Vagina (tissue), 2 donors: ENCODE results near the gene PRSS57. TPM values are rescaled to one million over a fixed set of nuclear protein-coding genes. Genes with fewer than 3 reads are reported as not detected.

ENCODE experiments used
- DNase-seq, 2 donors: peaks; one replicate each; pipeline ENCODE4 v3.0.0-alpha.2; 2017; ENCODE audit errors: extremely low spot score in 2 of 2
- H3K27ac ChIP-seq: fragments of 200-600 bp; sonication (generic); one replicate; pipeline ENCODE4 v1.5.1; 2019
- H3K27me3 ChIP-seq: fragments of 200-600 bp; sonication (generic); one replicate; pipeline ENCODE4 v1.5.1; 2019
- H3K36me3 ChIP-seq, 2 donors: fragments of 200-600 bp; sonication (generic); one replicate each; pipeline ENCODE4 v1.5.1; 2017 to 2019
- H3K4me1 ChIP-seq: fragments of 200-600 bp; sonication (generic); one replicate; pipeline ENCODE4 v1.5.1; 2019
- H3K4me3 ChIP-seq, 2 donors: fragments of 200-600 bp; sonication (generic); 1 replicate in 1 of 2; 2 replicates in 1 of 2; pipeline ENCODE4 v1.5.1; 2016 to 2019
- H3K9me3 ChIP-seq: fragments of 200-600 bp; sonication (generic); one replicate; pipeline ENCODE4 v1.5.1; 2019
- POLR2A ChIP-seq, 2 donors: fragments of 450-650 bp; IDR thresholded peaks; one replicate each; pipeline ENCODE4 v1.6.1; 2017; ENCODE audit warnings: antibody characterized with exemption in 2 of 2, mild to moderate bottlenecking in 2 of 2, moderate library complexity in 2 of 2
- POLR2AphosphoS5 ChIP-seq, 2 donors: sonication (generic); formaldehyde crosslinking; IDR thresholded peaks; one replicate each; pipeline ENCODE4 v1.9.0; 2017; ENCODE audit warnings: antibody characterized with exemption in 2 of 2, mild to moderate bottlenecking in 2 of 2, low read depth in 1 of 2; ENCODE audit not compliant: insufficient read depth in 1 of 2
- intact Hi-C: fragments of 100-400 bp; cut with DNase I; formaldehyde crosslinking; loops from one replicate; pipeline ENCODE4 v1.15.1; 2023
- total RNA-seq: library from RNA; depleted of rRNA; stranded (reverse); fragments of >200 nt; gene quantifications from one replicate; pipeline ENCODE4 v1.2.3, GENCODE V29; 2016
- TF ChIP-seq, protein P1 (sequence below), 3 experiments: fragments of 450-650 bp in 2 of 3; fragments of 200-600 bp in 1 of 3; sonication (generic) in 1 of 3; IDR thresholded peaks; one replicate each; pipeline ENCODE4 v1.5.1; 2017 to 2019; ENCODE audit warnings: antibody characterized with exemption in 3 of 3, mild to moderate bottlenecking in 2 of 3, moderate library complexity in 2 of 3

The PRSS57 gene
- total RNA-seq, 1 donor from 2014 or later, result not detected

DNA sequence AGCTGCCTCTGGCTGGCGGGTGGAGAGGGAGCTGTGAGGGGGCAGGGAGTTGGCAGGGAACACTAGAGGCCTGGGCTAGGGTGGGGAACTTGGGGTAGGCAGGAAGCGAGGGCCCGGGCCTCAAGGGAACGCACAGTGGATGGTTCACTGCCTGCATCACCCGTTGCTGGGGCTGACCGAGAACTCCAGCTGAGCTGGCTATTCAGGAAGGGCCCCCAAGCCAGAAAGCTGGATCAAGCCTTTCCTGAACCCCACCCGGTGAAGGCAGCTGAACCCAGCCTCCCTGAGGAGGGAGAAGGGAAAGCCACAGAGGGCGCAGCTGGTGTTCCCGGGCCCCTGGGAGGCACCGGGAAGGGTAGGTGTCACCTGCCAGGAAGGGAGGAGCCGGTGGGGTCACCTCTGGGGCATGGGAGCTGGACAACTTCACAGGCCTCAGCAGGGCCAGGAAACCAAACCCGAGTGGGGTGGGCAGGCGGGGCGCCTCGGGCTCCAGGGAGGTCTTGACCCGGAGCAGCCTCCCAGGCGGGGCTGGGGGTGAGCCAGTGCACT lies 27.4 kb upstream of the PRSS57 start:
- TF ChIP-seq, protein P1, sequence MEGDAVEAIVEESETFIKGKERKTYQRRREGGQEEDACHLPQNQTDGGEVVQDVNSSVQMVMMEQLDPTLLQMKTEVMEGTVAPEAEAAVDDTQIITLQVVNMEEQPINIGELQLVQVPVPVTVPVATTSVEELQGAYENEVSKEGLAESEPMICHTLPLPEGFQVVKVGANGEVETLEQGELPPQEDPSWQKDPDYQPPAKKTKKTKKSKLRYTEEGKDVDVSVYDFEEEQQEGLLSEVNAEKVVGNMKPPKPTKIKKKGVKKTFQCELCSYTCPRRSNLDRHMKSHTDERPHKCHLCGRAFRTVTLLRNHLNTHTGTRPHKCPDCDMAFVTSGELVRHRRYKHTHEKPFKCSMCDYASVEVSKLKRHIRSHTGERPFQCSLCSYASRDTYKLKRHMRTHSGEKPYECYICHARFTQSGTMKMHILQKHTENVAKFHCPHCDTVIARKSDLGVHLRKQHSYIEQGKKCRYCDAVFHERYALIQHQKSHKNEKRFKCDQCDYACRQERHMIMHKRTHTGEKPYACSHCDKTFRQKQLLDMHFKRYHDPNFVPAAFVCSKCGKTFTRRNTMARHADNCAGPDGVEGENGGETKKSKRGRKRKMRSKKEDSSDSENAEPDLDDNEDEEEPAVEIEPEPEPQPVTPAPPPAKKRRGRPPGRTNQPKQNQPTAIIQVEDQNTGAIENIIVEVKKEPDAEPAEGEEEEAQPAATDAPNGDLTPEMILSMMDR (IDR thresholded peaks at IDR 0.05), result no peak
- no peak for TF ChIP-seq POLR2AphosphoS5 (IDR thresholded peaks at IDR 0.05; ENCODE audit: insufficient read depth in 1 of 2, low read depth in 1 of 2)
- no peak for TF ChIP-seq POLR2A (IDR thresholded peaks at IDR 0.05)
- no peaks in the 10 kb centered on the region for H3K36me3 ChIP-seq
- H3K4me3 ChIP-seq, result no peak overlapping the region
- DNase-seq, result no peak
- H3K27me3 ChIP-seq, result no peaks in the 10 kb centered on the region
- no peak overlapping the region for H3K27ac ChIP-seq
- peaks cover 41% of the 10 kb centered on the region for H3K4me1 ChIP-seq
- H3K9me3 ChIP-seq, result no peaks in the 10 kb centered on the region
- intact Hi-C loops, result no loop called here

DNA sequence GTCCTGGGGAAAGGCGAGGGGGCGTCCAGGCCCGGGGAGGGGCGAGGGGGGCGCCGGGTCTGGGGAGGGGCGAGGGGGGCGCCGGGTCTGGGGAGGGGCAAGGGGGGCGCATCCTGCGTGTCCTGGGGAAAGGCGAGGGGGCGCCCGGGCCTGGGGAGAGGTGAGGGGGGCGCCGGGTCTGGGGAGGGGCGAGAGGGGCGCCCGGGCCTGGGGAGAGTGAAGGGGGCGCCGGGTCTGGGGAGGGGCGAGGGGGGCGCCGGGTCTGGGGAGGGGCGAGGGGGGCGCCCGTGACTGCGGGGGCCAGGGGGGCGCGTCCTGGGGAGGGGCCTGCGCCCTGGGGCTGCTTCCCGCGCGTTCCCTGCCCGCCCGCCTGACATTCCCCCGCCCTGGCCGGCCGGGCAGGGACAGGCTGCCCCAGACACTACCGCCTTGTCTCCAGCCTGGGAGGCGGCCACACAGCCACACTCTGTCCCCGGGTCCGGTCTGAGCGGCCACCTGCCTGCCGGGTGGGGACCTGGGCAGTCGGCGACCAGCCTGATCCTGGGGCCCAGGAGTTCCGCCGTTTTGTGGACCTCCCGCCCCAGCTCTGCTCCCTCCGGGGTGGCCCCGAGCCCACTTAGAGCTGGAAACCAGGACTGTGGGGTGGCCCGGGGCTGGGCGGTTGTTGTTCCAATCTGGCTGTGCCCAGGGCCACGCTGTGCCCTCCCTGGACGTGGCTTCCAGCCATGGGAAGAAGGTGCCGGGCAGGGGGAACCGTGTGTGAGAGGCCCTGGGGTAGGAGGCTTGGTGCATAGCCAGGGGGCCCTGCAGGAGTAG lies 25.3 kb upstream of the PRSS57 start:
- Histone ChIP-seq H3K27ac (peak overlapping the region; percentile 91), H3K36me3 (no peaks in the 10 kb centered on the region), H3K4me1 (peaks cover 47% of the 10 kb centered on the region), H3K9me3 (no peaks in the 10 kb centered on the region), H3K4me3 (peak overlapping the region; percentile 35 to 54), H3K27me3 (no peaks in the 10 kb centered on the region)
- DNase-seq, result no peak
- TF ChIP-seq, protein P1 (IDR thresholded peaks at IDR 0.05), result no peak
- TF ChIP-seq POLR2AphosphoS5 (IDR thresholded peaks at IDR 0.05; ENCODE audit: insufficient read depth in 1 of 2, low read depth in 1 of 2) (peak in 1 of 2 donors; percentile 23), POLR2A (IDR thresholded peaks at IDR 0.05) (no peak)
- intact Hi-C loops, result no loop called here

DNA sequence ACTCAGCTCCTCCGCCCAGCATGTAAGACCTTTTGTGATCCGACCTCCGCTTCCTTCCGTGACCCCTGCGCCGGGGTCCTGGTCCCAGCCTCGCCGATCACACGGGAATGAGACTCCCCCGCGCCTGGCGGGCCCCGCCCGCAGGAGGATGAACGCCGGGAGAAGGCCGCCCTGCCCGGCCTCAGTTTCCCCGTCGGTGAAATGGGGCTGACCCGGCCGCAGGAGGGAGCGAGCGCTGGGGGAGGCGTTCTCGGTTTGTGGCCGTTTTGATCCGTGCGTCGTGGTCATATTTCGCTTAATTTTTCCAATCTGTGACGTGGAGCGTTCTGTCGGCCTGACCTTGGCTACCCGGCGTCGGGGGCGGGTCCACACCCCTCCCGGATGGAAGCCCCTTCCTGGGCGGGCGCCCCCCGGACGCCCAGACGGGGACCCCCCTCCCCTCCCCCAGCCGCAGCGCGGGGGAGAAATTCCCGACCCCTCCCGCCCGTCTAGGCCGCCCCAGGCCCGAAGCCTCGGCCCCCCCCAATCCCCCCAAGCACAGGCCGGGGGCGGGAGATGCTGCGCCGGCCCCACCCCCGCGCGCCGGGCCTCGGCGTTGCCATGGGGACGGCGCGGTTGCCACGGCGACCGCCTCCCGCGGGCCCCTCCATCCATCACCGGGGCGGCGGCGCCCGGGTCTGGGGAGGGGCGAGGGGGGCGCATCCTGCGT lies 24.5 kb upstream of the PRSS57 start:
- Histone ChIP-seq H3K27me3 (no peaks in the 10 kb centered on the region), H3K4me1 (peaks cover 47% of the 10 kb centered on the region), H3K9me3 (no peaks in the 10 kb centered on the region), H3K27ac (peak overlapping the region; percentile 91), H3K36me3 (no peaks in the 10 kb centered on the region), H3K4me3 (peak overlapping the region; percentile 35 to 54)
- intact Hi-C loops, result no loop called here
- DNase-seq, result no peak
- TF ChIP-seq, protein P1 (IDR thresholded peaks at IDR 0.05), result no peak
- no peak for TF ChIP-seq POLR2A (IDR thresholded peaks at IDR 0.05)
- TF ChIP-seq POLR2AphosphoS5 (IDR thresholded peaks at IDR 0.05; ENCODE audit: insufficient read depth in 1 of 2, low read depth in 1 of 2), result no peak

DNA sequence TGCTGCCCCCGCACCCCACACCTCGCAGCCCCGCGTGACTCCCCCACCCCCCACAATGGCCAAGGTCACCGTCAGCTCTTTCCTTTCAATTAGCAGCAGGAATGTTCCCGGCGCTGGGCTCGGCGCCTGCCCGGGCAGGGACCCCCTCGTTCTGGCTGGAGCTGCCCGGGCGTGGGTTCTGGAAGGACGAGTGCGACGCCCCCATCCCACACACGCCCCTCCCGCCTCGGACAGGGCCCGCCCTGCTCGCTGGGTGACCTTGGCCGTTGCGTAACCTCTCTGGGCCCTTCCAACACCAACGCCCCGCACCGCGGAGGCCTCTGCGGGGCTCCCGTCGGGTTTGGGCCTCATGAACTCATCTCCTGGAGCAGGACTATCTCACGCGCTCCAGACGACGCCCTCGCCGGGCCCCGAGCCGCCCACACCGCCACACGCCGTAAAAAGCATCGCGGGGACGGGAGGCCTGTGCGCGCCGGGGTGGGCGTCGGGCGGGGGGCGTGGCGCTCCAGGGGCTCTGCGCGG lies 23.8 kb upstream of the PRSS57 start:
- Histone ChIP-seq H3K4me1 (peaks cover 47% of the 10 kb centered on the region), H3K4me3 (peak overlapping the region; percentile 35 to 54), H3K36me3 (no peaks in the 10 kb centered on the region), H3K27me3 (no peaks in the 10 kb centered on the region), H3K9me3 (no peaks in the 10 kb centered on the region), H3K27ac (peak overlapping the region; percentile 91)
- DNase-seq, result no peak
- TF ChIP-seq, protein P1 (IDR thresholded peaks at IDR 0.05), result no peak
- peak in 1 of 2 donors; percentile 14 for TF ChIP-seq POLR2A (IDR thresholded peaks at IDR 0.05)
- TF ChIP-seq POLR2AphosphoS5 (IDR thresholded peaks at IDR 0.05; ENCODE audit: insufficient read depth in 1 of 2, low read depth in 1 of 2), result peak; percentile 23 to 65
- intact Hi-C loops, result no loop called here
